Right ventricle myocardium superior (tissue), 1 donor: ENCODE data around the gene FRMD4A. TPM values are rescaled to one million over a fixed set of nuclear protein-coding genes. Genes with fewer than 3 reads are reported as not detected.
"Not testable (repeated sequence)": the region's sequence is repeated elsewhere in the genome, so short reads cannot be mapped to it uniquely, and the experiment has no call there.

ENCODE experiments used
- ATAC-seq: fragments of 200-7000 bp; cut with Tn5 transposase; one replicate; pipeline ENCODE4 v1.9.1; 2020; ENCODE audit warnings: mild to moderate bottlenecking; ENCODE audit not compliant: poor library complexity
- DNase-seq: peaks from one replicate; pipeline ENCODE4 v3.0.0-alpha.2; 2020
- intact Hi-C: fragments of 100-400 bp; cut with DNase I; formaldehyde crosslinking; loops from one replicate; pipeline ENCODE4 v1.11.2; 2022
- total RNA-seq: library from RNA; stranded (reverse); fragmentation: NEBNext Ultra II Directional; extraction: Animal tissue kit (Norgen Biotek cat#: 25700); gene quantifications from one replicate; pipeline ENCODE4 v1.2.1, GENCODE V29; 2021
- donor health status: DM: no; HTN: yes; CAD: no; lungs with severe emphysema.

The FRMD4A gene
- total RNA-seq, 1 donor from 2014 or later: 33.2 TPM

GRCh38 chr10:14135196-14135595, 195.5 kb downstream of the FRMD4A start:
- ATAC-seq, DNase-seq, intact Hi-C loops: not testable (repeated sequence)

- DNase-seq: no peak
- intact Hi-C loops: no loop called here
- no peak for ATAC-seq
Observed at GRCh38 chr10:14134275-14134674, 196.4 kb downstream of the FRMD4A start.

- intact Hi-C loops: no loop called here
- DNase-seq (no peak), ATAC-seq (no peak)
Observed at GRCh38 chr10:14131261-14131960, 199.3 kb downstream of the FRMD4A start.

- DNase-seq (no peak), ATAC-seq (no peak)
- intact Hi-C loops: no loop called here
Observed at GRCh38 chr10:14129770-14130169, 201.0 kb downstream of the FRMD4A start.

GRCh38 chr10:14128519-14128918, 202.2 kb downstream of the FRMD4A start:
- no peak for ATAC-seq
- DNase-seq: no peak
- intact Hi-C loops: no loop called here

- ATAC-seq: no peak
Observed at GRCh38 chr10:14126697-14127440, 203.9 kb downstream of the FRMD4A start.

GRCh38 chr10:14125564-14125963, 205.2 kb downstream of the FRMD4A start:
- ATAC-seq (no peak), DNase-seq (no peak)
- intact Hi-C loops: no loop called here

More at GRCh38 chr10:14126697-14127440, 203.9 kb downstream of the FRMD4A start:
- intact Hi-C loops: no loop called here
- no peak for DNase-seq

GRCh38 chr10:14124941-14125340, 205.8 kb downstream of the FRMD4A start:
- no peak for DNase-seq
- no peak for ATAC-seq
- intact Hi-C loops: no loop called here

GRCh38 chr10:14123139-14123538, 207.6 kb downstream of the FRMD4A start:
- DNase-seq (no peak), ATAC-seq (no peak)
- intact Hi-C loops: no loop called here

- ATAC-seq (no peak), DNase-seq (no peak)
- intact Hi-C loops: no loop called here
Observed at GRCh38 chr10:14120812-14121211, 209.9 kb downstream of the FRMD4A start.

- ATAC-seq (no peak), DNase-seq (no peak)
- intact Hi-C loops: no loop called here
Observed at GRCh38 chr10:14118953-14119352, 211.8 kb downstream of the FRMD4A start.

- no peak for ATAC-seq
- intact Hi-C loops: no loop called here
- no peak for DNase-seq
Observed at GRCh38 chr10:14116837-14117236, 213.9 kb downstream of the FRMD4A start.

GRCh38 chr10:14116021-14116420, 214.7 kb downstream of the FRMD4A start:
- ATAC-seq: no peak
- intact Hi-C loops: no loop called here
- DNase-seq: no peak

- intact Hi-C loops: no loop called here
- ATAC-seq (no peak), DNase-seq (no peak)
Observed at GRCh38 chr10:14114791-14115190, 215.9 kb downstream of the FRMD4A start.

- DNase-seq: no peak
- intact Hi-C loops: no loop called here
Observed at GRCh38 chr10:14112056-14112455, 218.7 kb downstream of the FRMD4A start.

GRCh38 chr10:14111208-14111607, 219.5 kb downstream of the FRMD4A start:
- intact Hi-C loops: no loop called here
- no peak for ATAC-seq
- DNase-seq: no peak

More at GRCh38 chr10:14112056-14112455, 218.7 kb downstream of the FRMD4A start:
- no peak for ATAC-seq

- ATAC-seq: no peak
- DNase-seq: no peak
- intact Hi-C loops: no loop called here
Observed at GRCh38 chr10:14106828-14107227, 223.9 kb downstream of the FRMD4A start.

GRCh38 chr10:14102056-14102455, 228.7 kb downstream of the FRMD4A start:
- no peak for DNase-seq
- intact Hi-C loops: no loop called here
- no peak for ATAC-seq

- intact Hi-C loops: no loop called here
Observed at GRCh38 chr10:14099885-14100284, 230.8 kb downstream of the FRMD4A start.

More at GRCh38 chr10:14099885-14100284, 230.8 kb downstream of the FRMD4A start:
- ATAC-seq (no peak), DNase-seq (no peak)
